ENCODE results near the gene PGBD2.
"Not testable (repeated sequence)": the region's sequence is repeated elsewhere in the genome, so short reads cannot be mapped to it uniquely, and the experiment has no call there.

PGBD2 gene

GRCh38 chr1:248906009-248906752 lies at the start of gene PGBD2:
PGBD2 (plus strand) TSS chr1:248906235; CDS start chr1:248913863, 7,628 bp downstream.
- peak; percentile 89 to 97 for DNase-seq

DNA sequence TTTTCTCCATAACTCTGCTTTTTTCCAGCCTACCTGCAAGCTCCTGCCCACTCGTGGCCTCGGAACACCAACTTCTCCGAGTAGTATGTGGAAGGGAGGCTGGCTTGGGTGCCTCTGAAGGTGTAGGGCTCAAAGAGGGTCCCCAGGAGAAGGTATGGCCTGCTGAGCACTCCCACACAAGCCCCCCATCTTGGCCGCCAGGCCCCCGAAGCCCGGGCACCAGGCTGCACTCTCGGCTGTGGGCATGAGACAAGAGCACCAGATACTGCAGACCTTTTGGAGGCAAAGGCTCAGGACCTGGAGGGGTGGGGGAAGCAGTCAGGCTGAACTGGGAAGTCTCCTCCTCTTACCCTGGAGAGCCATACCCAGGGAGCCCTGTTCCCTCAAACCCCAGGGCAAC lies 48.8 kb upstream of the PGBD2 start:
- DNase-seq = no peak

DNA sequence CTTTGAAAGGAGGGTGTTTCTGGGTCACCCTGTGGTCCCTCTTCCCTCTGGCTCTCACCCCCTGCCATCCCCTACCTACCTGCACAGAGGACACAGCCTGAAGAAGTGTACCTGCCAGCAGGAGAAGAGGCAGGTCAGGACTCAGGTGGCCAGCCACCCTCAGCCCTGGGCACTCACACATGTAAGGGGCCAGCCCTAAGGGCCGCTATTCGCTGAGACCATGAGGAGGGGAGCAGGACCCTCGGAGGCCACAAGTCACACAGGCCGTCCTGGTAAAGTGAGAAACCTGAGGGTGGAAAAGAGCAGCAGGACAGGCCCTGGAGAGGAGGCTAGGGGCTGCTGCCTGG lies 48.3 kb upstream of the PGBD2 start:
- no peak for DNase-seq

- peak; percentile 21 to 26 for DNase-seq
Observed at GRCh38 chr1:248858096-248858890, 47.7 kb upstream of the PGBD2 start.

GRCh38 chr1:248858891-248859889 lies 46.8 kb upstream of the PGBD2 start, which contains the start of gene ZNF692:
ZNF692 (minus strand) TSS chr1:248859085; CDS start chr1:248858309, 776 bp downstream.
- DNase-seq = peak; percentile 94 to 98

GRCh38 chr1:248860007-248860406 lies 46.0 kb upstream of the PGBD2 start:
- no peak for DNase-seq

- no peak for DNase-seq
Observed at GRCh38 chr1:248861616-248862015, 44.4 kb upstream of the PGBD2 start.

- DNase-seq = no peak
Observed at GRCh38 chr1:248862695-248862997, 43.4 kb upstream of the PGBD2 start.

GRCh38 chr1:248862998-248863881 lies 42.8 kb upstream of the PGBD2 start:
- peak; percentile 73 to 79 for DNase-seq

DNA sequence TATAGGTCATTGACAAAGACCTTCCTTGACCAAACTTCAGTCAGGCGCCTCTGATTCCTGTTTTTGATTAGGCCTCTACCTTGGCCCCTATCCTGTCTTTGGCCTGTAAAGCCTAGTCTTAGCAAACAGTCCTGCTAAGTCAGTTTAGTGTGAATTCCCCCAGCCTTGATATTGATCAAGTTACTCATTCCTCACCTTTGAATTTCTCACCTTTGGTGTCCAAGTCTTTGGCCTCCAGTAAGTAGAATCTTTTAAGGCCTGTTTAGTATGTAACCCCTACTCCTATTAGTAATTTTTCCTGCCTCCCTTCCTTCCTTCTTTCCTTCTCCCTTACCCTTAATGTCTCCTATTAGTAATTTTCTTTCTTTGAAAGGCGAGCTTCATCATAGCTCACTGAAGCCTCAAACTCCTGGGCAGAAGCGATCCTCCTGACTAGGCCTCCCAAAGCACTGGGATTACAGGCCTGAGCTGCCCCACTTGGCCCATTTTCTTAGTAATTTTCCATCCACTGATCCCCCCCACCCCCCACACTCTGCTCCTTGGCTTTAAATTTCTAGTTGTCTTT lies 34.1 kb upstream of the PGBD2 start:
- DNase-seq = no peak

- peak; percentile 21 to 55 for DNase-seq
Observed at GRCh38 chr1:248872752-248873408, 33.2 kb upstream of the PGBD2 start.

GRCh38 chr1:248873409-248873992 lies 32.5 kb upstream of the PGBD2 start:
- peak; percentile 90 to 93 for DNase-seq

- DNase-seq = peak; percentile 82 to 85
Observed at GRCh38 chr1:248873993-248874533, 32.0 kb upstream of the PGBD2 start.

GRCh38 chr1:248881261-248881660 lies 24.8 kb upstream of the PGBD2 start:
- no peak for DNase-seq

- not testable (repeated sequence) for DNase-seq
Observed at GRCh38 chr1:248882427-248882826, 23.6 kb upstream of the PGBD2 start.

DNA sequence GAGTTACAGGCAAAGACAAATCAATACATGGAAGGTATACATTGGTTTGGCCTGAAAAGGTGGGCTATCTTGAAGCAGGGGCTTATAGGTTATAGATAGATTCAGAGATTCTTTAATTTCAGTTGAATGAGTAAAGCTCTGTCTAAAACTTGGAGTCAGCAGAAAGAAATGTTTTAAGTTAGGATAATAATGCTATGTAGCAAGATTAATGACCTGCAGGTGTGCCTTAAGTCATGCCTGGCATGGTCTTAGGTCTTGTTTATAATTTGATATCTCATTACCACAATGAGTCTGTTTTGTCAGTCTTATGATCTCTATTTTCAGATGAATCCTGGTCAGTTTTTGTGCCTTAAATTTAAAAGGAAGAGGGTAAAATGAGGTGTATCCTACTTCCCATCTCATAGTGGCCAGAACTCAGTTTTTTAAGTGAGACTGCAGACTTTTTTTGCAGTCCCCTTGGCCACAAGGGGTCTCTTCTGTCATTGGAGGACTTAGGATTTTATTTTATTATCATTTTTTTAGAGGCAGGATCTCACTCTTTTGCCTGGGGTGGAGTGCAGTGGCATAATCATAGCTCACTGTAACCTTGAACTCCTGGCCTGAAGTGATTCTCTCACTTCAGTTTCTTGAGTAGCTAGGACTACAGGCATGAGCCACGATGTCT lies 21.3 kb upstream of the PGBD2 start:
- no peak for DNase-seq

DNA sequence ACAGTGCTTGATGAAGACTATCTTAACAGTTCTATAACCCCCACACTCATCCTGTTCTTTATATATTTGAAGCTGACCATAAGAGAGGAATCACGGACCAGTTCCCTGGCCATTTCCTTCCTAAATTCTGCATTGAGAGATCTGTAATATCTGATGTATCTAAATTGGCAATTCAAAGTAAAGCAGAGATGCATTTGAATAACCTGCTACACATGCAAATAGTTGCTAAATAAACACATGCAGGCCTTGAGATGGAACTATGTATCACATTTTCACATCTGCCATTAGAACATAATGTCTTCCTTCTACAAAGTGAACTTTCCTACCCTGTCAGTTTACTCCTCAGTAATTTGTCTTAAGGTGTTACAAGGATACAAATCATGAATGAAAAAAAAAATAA lies 20.4 kb upstream of the PGBD2 start:
- no peak for DNase-seq

DNA sequence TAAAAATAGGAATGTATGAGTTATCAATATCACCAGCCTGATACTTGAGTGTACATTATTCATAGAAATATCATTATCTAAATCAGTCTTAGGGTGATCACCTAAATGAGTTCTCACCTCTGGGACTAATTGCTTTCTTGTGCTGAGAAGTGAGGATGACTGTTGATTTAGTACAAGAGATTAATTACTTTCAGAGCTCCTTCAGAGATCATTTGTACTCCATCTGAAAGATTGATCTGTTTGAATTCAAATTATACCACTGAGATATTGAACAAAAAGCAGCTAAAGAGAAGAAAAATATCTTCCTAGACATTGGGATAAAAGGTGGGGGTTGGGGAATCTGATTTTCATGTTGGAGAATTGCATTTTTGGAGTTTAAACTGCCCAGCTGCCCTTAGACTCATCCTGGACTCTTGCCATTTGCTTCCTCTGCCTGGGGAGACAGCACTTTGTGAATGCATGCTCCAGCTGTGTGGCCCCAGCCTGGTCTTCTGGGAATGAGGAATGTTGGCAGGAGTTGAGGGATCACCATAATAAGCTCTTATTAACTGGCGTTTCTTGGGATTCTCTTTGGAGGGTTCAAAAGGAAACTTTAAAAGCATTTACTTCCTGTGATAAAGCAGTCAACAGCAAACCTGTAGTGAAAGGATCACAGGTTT lies 19.7 kb upstream of the PGBD2 start:
- no peak for DNase-seq

- not testable (repeated sequence) for DNase-seq
Observed at GRCh38 chr1:248889914-248890243, 16.2 kb upstream of the PGBD2 start.
